ENCODE results near the gene ZFAND3.

DNA sequence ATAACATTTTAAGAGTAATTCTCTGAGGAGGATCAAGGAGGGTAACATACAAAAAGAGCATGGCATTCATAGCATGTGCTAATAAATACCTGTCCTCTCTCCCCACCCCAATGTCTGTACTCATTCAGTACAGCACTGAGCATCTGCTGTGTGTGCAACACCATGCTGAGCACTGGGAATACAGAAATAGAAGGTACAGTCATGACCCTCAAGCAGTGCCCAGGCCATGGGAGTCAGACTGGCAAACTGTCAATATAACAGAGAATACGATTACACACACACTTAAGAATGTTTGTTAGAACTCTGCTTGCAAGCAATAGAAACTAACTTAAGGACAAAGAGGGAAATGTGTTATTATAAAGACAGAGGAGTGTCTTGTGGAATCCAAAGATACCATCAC, 24.7 kb upstream of the ZFAND3 start:
- TF ChIP-seq CTBP1 (IDR thresholded peaks at IDR 0.05; ENCODE audit: borderline replicate concordance) (no peak), SP1 (IDR thresholded peaks at IDR 0.05) (no peak), LEF1 (IDR thresholded peaks at IDR 0.05; ENCODE audit: borderline replicate concordance) (no peak), FOXA1 (IDR thresholded peaks at IDR 0.05) (no peak), FOXK2 (IDR thresholded peaks at IDR 0.05) (no peak), SUZ12 (IDR thresholded peaks at IDR 0.05) (no peak), BHLHE40 (IDR thresholded peaks at IDR 0.05; ENCODE audit: borderline replicate concordance) (no peak), NFRKB (IDR thresholded peaks at IDR 0.05) (no peak), FOXM1 (IDR thresholded peaks at IDR 0.05; ENCODE audit: borderline replicate concordance) (no peak), ZNF384 (IDR thresholded peaks at IDR 0.05) (no peak), HDGF (IDR thresholded peaks at IDR 0.05; ENCODE audit: borderline replicate concordance) (no peak), ELF4 (IDR thresholded peaks at IDR 0.05) (no peak), TARDBP (IDR thresholded peaks at IDR 0.05) (no peak)
